ENCODE results near the gene SFRP5.

GRCh38 chr10:97789770-97790397 lies 18.1 kb upstream of the SFRP5 start:
- no peak for TF ChIP-seq GATA3 (IDR thresholded peaks at IDR 0.05; ENCODE audit: low read depth, low read length)
- TF ChIP-seq GATA2 (IDR thresholded peaks at IDR 0.05; ENCODE audit: low read depth, low read length), result no peak

Data from SH-SY5Y (cell line).